Caco-2 (cell line): ENCODE data around the gene TMEM101. TPM values are rescaled to one million over a fixed set of nuclear protein-coding genes. Genes with fewer than 3 reads are reported as not detected.
A peak's percentile ranks its signal among the peaks of the same experiment; 100 is the strongest.

Source experiments
- BruUV-seq: library from RNA; stranded (reverse); fragments of 400-500 nt; replicated peaks from 2 replicates; lab custom pipeline; 2021; lab: Mats Ljungman, UMichigan
- CTCF ChIA-PET: fragments of 300-600 bp; sonication (Branson Sonifier 250); formaldehyde crosslinking; loops from one replicate; lab custom pipeline; 2022; ENCODE audit warnings: antibody characterized with exemption; lab: Charles Lee
- POLR2A ChIA-PET: fragments of 300-600 bp; sonication (Branson Sonifier 250); formaldehyde crosslinking; loops from one replicate; lab custom pipeline; 2022; ENCODE audit warnings: antibody characterized with exemption; lab: Charles Lee
- DNase-seq, 2 experiments: peaks; one replicate each; pipeline versions ENCODE4 v3.0.0 to v3.0.0-alpha.2; 2020 to 2022
- H3K27me3 ChIP-seq: replicated peaks from 2 replicates; pipeline ENCODE4 v1.6.0; 2011; ENCODE audit warnings: low read length; ENCODE audit not compliant: control insufficient read depth, insufficient read depth
- H3K36me3 ChIP-seq: 2 replicates; pipeline ENCODE4 v1.5.1; 2011; ENCODE audit warnings: low read length; ENCODE audit not compliant: control insufficient read depth, insufficient read depth
- H3K4me1 ChIP-seq: fragments of 250-450 bp; sonication (Bioruptor Pico); 2 replicates; pipeline ENCODE4 v1.5.1; 2020; ENCODE audit warnings: mild to moderate bottlenecking
- H3K4me3 ChIP-seq: 2 replicates; pipeline ENCODE4 v1.5.1; 2011; ENCODE audit warnings: low read depth, mild to moderate bottlenecking, control low read depth, low read length
- H3K9me3 ChIP-seq: fragments of 250-450 bp; sonication (Bioruptor Pico); 2 replicates; pipeline ENCODE4 v1.5.1; 2020; ENCODE audit warnings: mild to moderate bottlenecking, moderate library complexity
- H3K27ac Mint-ChIP-seq: one replicate; pipeline ENCODE4 v1.8.0; 2022; ENCODE audit warnings: mixed read lengths; ENCODE audit not compliant: unreplicated experiment
- H3K27me3 Mint-ChIP-seq: one replicate; pipeline ENCODE4 v1.8.0; 2022; ENCODE audit warnings: mixed read lengths; ENCODE audit not compliant: insufficient read depth, unreplicated experiment
- H3K36me3 Mint-ChIP-seq: one replicate; pipeline ENCODE4 v1.8.0; 2022; ENCODE audit warnings: mild to moderate bottlenecking, mixed read lengths; ENCODE audit not compliant: insufficient read depth, unreplicated experiment
- H3K4me1 Mint-ChIP-seq: one replicate; pipeline ENCODE4 v1.8.0; 2022; ENCODE audit warnings: low read depth, mixed read lengths; ENCODE audit not compliant: unreplicated experiment
- H3K4me3 Mint-ChIP-seq: one replicate; pipeline ENCODE4 v1.8.0; 2022; ENCODE audit warnings: mild to moderate bottlenecking, moderate library complexity, mixed read lengths; ENCODE audit not compliant: unreplicated experiment
- H3K9me3 Mint-ChIP-seq: one replicate; pipeline ENCODE4 v1.8.0; 2022; ENCODE audit warnings: mixed read lengths; ENCODE audit not compliant: unreplicated experiment
- CTCF ChIP-seq, 2 experiments: fragments of 200-600 bp in 1 of 2; IDR thresholded peaks; 1 replicate in 1 of 2; 2 replicates in 1 of 2; pipeline versions ENCODE4 v1.5.1 to v1.8.0; 2011 to 2022; ENCODE audit warnings: antibody characterized with exemption in 1 of 2, control low read depth in 1 of 2, inconsistent platforms in 1 of 2, low read depth in 1 of 2, low read length in 1 of 2, mild to moderate bottlenecking in 1 of 2, moderate library complexity in 1 of 2; ENCODE audit not compliant: insufficient read depth in 1 of 2, severe bottlenecking in 1 of 2, unreplicated experiment in 1 of 2
- intact Hi-C: fragments of 100-400 bp; cut with micrococcal nuclease; formaldehyde crosslinking; loops from one replicate; pipeline ENCODE4 v1.10.0; 2022; ENCODE audit not compliant: unreplicated experiment
- total RNA-seq: library from RNA; stranded (reverse); gene quantifications from 2 replicates; pipeline ENCODE4 v1.2.3, GENCODE V29; 2022

The TMEM101 gene
- total RNA-seq, 1 experiment from 2014 or later = 41.7 TPM

GRCh38 chr17:44033861-44034408 lies 19.2 kb upstream of the TMEM101 start:
- intact Hi-C loops = no loop called here
- peaks cover 79% of the 10 kb centered on the region for H3K36me3 Mint-ChIP-seq

GRCh38 chr17:44030482-44030881 lies 15.7 kb upstream of the TMEM101 start:
- Histone ChIP-seq H3K4me3 (no peak overlapping the region), H3K36me3 (peaks cover 4% of the 10 kb centered on the region), H3K27me3 (no peaks in the 10 kb centered on the region), H3K9me3 (no peaks in the 10 kb centered on the region), H3K4me1 (no peaks in the 10 kb centered on the region)
- H3K27me3 Mint-ChIP-seq = no peaks in the 10 kb centered on the region
- BruUV-seq = TSS peak; percentile 3
- no peak overlapping the region for H3K4me3 Mint-ChIP-seq
- POLR2A ChIA-PET = no interaction called here
- H3K36me3 Mint-ChIP-seq = peaks cover 54% of the 10 kb centered on the region
- DNase-seq = no peak
- TF ChIP-seq CTCF (IDR thresholded peaks at IDR 0.05; ENCODE audit: insufficient read depth in 1 of 2, low read depth in 1 of 2, low read length in 1 of 2, severe bottlenecking in 1 of 2, unreplicated experiment in 1 of 2) = no peak
- H3K27ac Mint-ChIP-seq = no peak overlapping the region
- intact Hi-C loops = no loop called here
- CTCF ChIA-PET = no interaction called here
- no peaks in the 10 kb centered on the region for H3K4me1 Mint-ChIP-seq
- H3K9me3 Mint-ChIP-seq = no peaks in the 10 kb centered on the region

More at GRCh38 chr17:44033861-44034408, 19.2 kb upstream of the TMEM101 start:
- no peaks in the 10 kb centered on the region for H3K27me3 ChIP-seq
- H3K4me3 ChIP-seq = no peak overlapping the region
- H3K9me3 Mint-ChIP-seq = no peaks in the 10 kb centered on the region
- H3K27me3 Mint-ChIP-seq = no peaks in the 10 kb centered on the region
- H3K4me1 Mint-ChIP-seq = no peaks in the 10 kb centered on the region
- no peak for TF ChIP-seq CTCF (IDR thresholded peaks at IDR 0.05; ENCODE audit: insufficient read depth in 1 of 2, low read depth in 1 of 2, low read length in 1 of 2, severe bottlenecking in 1 of 2, unreplicated experiment in 1 of 2)
- H3K36me3 ChIP-seq = peaks cover 5% of the 10 kb centered on the region
- CTCF ChIA-PET = no interaction called here
- H3K9me3 ChIP-seq = no peaks in the 10 kb centered on the region
- POLR2A ChIA-PET = no interaction called here
- no peak for DNase-seq
- no peaks in the 10 kb centered on the region for H3K4me1 ChIP-seq
- no peak overlapping the region for H3K27ac Mint-ChIP-seq
- no TSS peak for BruUV-seq
- H3K4me3 Mint-ChIP-seq = no peak overlapping the region

- H3K4me3 Mint-ChIP-seq = no peak overlapping the region
- no peaks in the 10 kb centered on the region for H3K27me3 Mint-ChIP-seq
- no peaks in the 10 kb centered on the region for H3K9me3 ChIP-seq
- H3K36me3 Mint-ChIP-seq = peaks cover 54% of the 10 kb centered on the region
- TF ChIP-seq CTCF (IDR thresholded peaks at IDR 0.05; ENCODE audit: insufficient read depth in 1 of 2, low read depth in 1 of 2, low read length in 1 of 2, severe bottlenecking in 1 of 2, unreplicated experiment in 1 of 2) = no peak
- ChIA-PET CTCF (interaction anchor here (0.6 kb wide), 1 partner anchor 83 kb away, joined by 3 read pairs; no protein-coding TSS in a partner anchor), POLR2A (no interaction called here)
- H3K27me3 ChIP-seq = no peaks in the 10 kb centered on the region
- intact Hi-C loops = no loop called here
- no TSS peak for BruUV-seq
- no peak overlapping the region for H3K27ac Mint-ChIP-seq
- DNase-seq = no peak
- H3K9me3 Mint-ChIP-seq = no peaks in the 10 kb centered on the region
- peaks cover 5% of the 10 kb centered on the region for H3K36me3 ChIP-seq
- no peaks in the 10 kb centered on the region for H3K4me1 ChIP-seq
- no peaks in the 10 kb centered on the region for H3K4me1 Mint-ChIP-seq
- H3K4me3 ChIP-seq = no peak overlapping the region
Observed at GRCh38 chr17:44029736-44030135, 15.0 kb upstream of the TMEM101 start.
